Muscle of leg (tissue), 11 donors: ENCODE results near the gene OPN5. TPM values are rescaled to one million over a fixed set of nuclear protein-coding genes. Genes with fewer than 3 reads are reported as not detected.

ENCODE experiments used
- DNase-seq: peaks from one replicate; pipeline ENCODE4 v3.0.0; 2013
- H3K27ac ChIP-seq: one replicate; pipeline ENCODE4 v1.5.1; 2013; ENCODE audit warnings: mild to moderate bottlenecking, low read length, control low read depth
- H3K27me3 ChIP-seq: one replicate; pipeline ENCODE4 v1.6.1; 2013; ENCODE audit warnings: low read length; ENCODE audit not compliant: control insufficient read depth, insufficient read depth
- H3K36me3 ChIP-seq: one replicate; pipeline ENCODE4 v1.6.1; 2013; ENCODE audit warnings: low read length; ENCODE audit not compliant: control insufficient read depth, insufficient read depth
- H3K4me1 ChIP-seq: one replicate; pipeline ENCODE4 v1.6.1; 2013; ENCODE audit warnings: low read length; ENCODE audit not compliant: control insufficient read depth, insufficient read depth
- H3K4me3 ChIP-seq: one replicate; pipeline ENCODE4 v1.5.1; 2013; ENCODE audit warnings: low read length, control low read depth
- H3K9me3 ChIP-seq: replicated peaks from 2 replicates; pipeline ENCODE4 v1.6.1; 2013; ENCODE audit warnings: low read depth, low read length; ENCODE audit not compliant: control insufficient read depth
- WGBS: methylation state at CpG from one replicate; pipeline ENCODE4 v1.1.5; 2013; ENCODE audit warnings: missing lambda C conversion rate; ENCODE audit not compliant: insufficient coverage; 5-methylcytosine and 5-hydroxymethylcytosine counted together
- polyA plus RNA-seq, 8 donors: library from polyadenylated mRNA; unstranded; fragments of 120-200 nt; gene quantifications; one replicate each; pipeline versions ENCODE4 v1.2.1 to v1.2.3, GENCODE V29; 2013; ENCODE audit warnings: inconsistent platforms in 1 of 8, low replicate concordance in 1 of 8; ENCODE audit not compliant: insufficient read length in 8 of 8, insufficient read depth in 1 of 8
- total RNA-seq: library from RNA; stranded (reverse); fragments of 120-200 nt; gene quantifications from one replicate; pipeline ENCODE4 v1.2.4, GENCODE V29; 2013

OPN5 gene
- total and polyA plus RNA-seq, 9 donors: 0.06 to 0.34 (median 0.19) TPM

DNA sequence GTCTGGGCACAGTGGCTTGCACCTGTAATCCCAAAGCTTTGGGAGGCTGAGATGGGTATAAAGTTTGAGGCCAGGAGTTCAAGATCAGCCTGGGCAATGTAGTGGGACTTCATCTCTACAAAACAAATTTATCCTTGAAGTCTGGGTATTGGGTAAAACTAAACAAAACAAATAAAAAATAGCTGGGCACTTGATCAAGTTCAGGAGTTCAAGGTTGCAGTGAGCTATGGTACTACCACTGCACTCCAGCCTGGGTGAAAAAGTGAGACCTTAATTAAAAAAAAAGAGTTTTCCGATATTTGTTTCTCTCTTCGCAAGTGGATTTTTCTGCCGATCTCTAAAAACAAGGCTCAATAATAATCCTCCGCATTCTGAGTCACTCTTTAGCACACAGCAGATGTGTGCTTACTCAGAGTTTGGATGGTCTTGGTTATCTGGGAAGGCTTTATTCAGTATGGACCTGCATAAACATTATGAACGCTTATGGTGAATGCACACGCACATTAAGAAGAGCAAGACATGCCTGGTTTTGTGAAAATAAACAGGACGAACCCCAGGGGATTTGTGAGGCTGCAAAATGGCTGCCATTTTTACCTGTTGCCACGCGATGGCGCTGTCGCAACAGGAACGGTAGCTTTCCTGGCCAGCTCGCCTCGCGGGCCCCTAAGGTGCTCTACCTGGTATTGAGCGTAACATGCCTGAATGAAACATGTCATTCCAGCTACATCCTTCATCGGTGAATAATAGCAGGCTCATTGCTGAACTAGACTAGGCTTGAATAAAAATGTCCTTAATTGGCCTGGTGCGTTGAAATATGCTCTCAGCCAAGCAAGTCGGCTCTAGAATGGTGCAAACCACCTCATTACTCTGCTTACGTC lies 6.0 kb downstream of the OPN5 start:
- Histone ChIP-seq H3K27me3 (no peaks in the 10 kb centered on the region), H3K4me3 (no peak overlapping the region), H3K4me1 (peaks cover 3% of the 10 kb centered on the region), H3K36me3 (no peaks in the 10 kb centered on the region), H3K9me3 (no peaks in the 10 kb centered on the region), H3K27ac (no peak overlapping the region)
- 5% methylated on average over 16 of the region's 20 CpGs for WGBS
- peak; percentile 66 for DNase-seq

DNA sequence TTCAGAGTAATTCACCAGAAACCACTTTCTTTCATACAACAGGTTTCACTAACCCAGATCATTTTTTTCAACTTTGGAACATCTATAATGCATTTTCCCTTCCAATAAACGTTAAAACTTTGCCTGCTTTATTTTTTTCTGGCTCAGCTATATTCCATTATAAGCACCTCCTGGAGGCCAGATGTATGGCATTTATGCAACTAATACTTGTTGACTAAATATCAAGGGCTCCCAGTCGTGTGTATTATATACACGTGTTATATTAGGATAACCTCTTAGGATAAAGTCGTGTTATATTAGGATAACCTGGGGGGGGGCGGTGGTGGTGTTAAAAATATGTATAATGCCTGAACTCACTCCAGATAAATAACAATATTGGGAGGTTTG lies 6.7 kb downstream of the OPN5 start:
- no peak overlapping the region for H3K27ac ChIP-seq
- no CpG with 5 or more reads among the region's 5 CpGs for WGBS
- H3K4me1 ChIP-seq: peaks cover 3% of the 10 kb centered on the region
- no peaks in the 10 kb centered on the region for H3K27me3 ChIP-seq
- no peak overlapping the region for H3K4me3 ChIP-seq
- DNase-seq: peak; percentile 14
- no peaks in the 10 kb centered on the region for H3K36me3 ChIP-seq
- no peaks in the 10 kb centered on the region for H3K9me3 ChIP-seq

DNA sequence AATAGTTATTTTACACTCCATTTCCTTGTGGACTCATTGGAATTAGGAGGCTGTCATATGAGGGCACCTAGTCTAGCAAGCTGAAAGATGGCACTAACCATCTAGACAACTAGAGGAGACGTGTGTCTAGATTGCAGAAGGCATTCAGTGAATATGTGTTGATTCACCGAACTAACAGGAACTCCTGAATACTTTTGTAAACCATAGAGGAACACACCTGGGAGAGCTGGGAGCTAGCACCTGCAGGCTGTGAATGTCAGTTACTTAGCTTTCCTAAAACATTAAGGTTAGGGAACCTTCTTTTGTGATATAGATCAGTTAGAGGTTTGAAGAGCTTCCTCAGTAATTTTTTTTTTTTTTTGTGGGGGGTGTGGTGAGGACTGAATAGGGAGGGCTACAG lies 7.7 kb downstream of the OPN5 start:
- Histone ChIP-seq H3K9me3 (no peaks in the 10 kb centered on the region), H3K4me3 (no peak overlapping the region), H3K27ac (no peak overlapping the region), H3K27me3 (no peaks in the 10 kb centered on the region), H3K36me3 (no peaks in the 10 kb centered on the region), H3K4me1 (peaks cover 3% of the 10 kb centered on the region)
- no peak for DNase-seq
- WGBS: no CpG with 5 or more reads among the region's 2 CpGs

DNA sequence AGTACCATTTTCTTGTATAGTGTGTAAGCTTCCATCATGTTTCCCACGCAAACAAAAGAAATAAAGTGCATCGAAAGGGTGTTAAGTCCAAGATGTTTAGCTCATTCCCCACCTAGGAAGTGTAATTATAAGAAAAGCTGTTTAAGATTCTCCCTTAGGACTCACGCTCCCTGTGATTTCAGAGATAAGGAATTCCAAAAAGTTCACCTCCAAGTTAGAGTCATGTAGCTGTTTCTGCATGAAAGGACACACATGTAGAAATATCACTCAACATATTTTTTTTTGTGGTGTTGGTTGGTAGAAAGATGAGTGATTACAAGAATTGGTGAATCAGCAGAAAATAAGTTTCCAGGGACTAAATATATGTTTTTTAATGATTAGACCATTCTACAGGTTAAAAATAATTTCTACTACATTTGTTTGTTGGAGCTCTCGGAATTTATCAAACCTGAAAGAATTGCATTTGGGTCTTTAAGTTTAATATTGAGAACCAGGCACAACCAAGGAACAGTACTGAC lies 10.4 kb downstream of the OPN5 start:
- H3K4me3 ChIP-seq: no peak overlapping the region
- H3K9me3 ChIP-seq: no peaks in the 10 kb centered on the region
- WGBS: no CpG with 5 or more reads among the region's 4 CpGs
- no peak overlapping the region for H3K27ac ChIP-seq
- peaks cover 3% of the 10 kb centered on the region for H3K4me1 ChIP-seq
- no peaks in the 10 kb centered on the region for H3K27me3 ChIP-seq
- no peak for DNase-seq
- no peaks in the 10 kb centered on the region for H3K36me3 ChIP-seq

DNA sequence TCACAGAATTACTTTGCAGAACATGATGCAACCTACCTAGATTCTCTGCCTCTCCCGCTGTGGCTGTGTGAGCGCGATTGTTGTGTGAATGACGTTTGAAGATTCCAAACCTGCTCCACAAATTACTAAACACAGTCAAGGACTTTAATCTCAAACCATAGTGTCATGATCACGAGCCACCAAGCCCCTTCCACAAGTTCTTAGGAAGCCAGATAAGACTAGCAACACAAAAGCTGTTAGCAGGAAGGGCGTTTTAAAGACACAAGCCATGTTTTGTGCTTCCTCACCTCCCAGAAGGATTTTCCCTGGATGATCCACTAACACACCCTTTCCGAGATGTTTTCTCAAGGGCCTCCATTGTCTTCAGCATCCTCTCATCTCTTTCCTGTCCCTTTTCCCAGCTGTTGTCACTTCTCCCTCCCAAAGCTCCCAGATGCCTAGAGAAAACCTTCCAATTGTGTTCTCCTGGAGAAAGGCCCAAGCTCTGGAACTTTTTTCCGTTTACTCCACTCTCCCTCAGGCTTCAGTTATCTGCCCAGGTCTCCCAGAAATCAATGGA lies 12.8 kb downstream of the OPN5 start:
- Histone ChIP-seq H3K4me1 (no peaks in the 10 kb centered on the region), H3K27ac (no peak overlapping the region), H3K9me3 (no peaks in the 10 kb centered on the region), H3K36me3 (no peaks in the 10 kb centered on the region), H3K4me3 (no peak overlapping the region), H3K27me3 (no peaks in the 10 kb centered on the region)
- WGBS: 62% methylated on average over 3 of the region's 8 CpGs
- DNase-seq: no peak

DNA sequence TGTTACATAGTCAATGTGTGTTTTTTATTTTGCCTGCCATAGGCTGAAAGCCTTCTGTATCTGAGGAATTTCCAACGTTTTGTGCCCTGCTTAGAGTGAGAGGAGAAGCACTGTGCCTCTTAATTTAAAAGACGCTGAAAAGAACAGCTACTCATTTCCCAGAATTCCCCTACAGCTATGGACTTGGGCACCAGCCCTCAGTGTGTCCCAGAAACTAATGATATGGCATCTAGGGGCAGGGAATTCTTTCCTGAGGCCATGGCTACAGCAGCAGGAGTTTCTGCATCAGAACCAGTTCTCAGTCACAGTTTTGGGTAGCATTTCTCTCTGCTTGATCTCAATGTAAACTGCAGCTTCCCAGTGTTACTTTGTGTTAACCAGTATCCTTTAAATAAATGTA lies 20.2 kb downstream of the OPN5 start:
- H3K9me3 ChIP-seq: no peaks in the 10 kb centered on the region
- H3K4me3 ChIP-seq: no peak overlapping the region
- no peaks in the 10 kb centered on the region for H3K36me3 ChIP-seq
- WGBS: no CpG with 5 or more reads among the region's 2 CpGs
- no peak overlapping the region for H3K27ac ChIP-seq
- H3K27me3 ChIP-seq: no peaks in the 10 kb centered on the region
- H3K4me1 ChIP-seq: no peaks in the 10 kb centered on the region
- no peak for DNase-seq

DNA sequence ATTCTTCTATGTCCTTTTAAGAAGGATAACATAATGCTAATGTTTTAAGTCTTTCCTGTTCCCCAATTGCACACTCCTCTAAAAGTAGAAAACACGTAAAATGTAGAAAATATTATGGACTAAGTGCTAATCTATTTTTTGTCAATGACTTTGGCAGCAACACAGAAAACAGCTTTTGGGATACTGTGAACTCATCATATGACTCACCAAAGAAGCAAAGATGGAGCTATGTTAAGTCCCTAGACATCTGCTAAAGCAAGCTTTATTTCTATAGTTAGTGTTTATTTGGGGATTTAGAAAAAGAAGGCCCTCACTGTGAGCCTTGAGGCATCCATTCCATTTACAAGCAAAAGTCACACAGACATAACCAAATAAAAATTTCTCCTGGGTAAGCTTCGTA lies 23.0 kb downstream of the OPN5 start:
- Histone ChIP-seq H3K4me3 (no peak overlapping the region), H3K27ac (no peak overlapping the region), H3K36me3 (no peaks in the 10 kb centered on the region), H3K9me3 (no peaks in the 10 kb centered on the region), H3K27me3 (no peaks in the 10 kb centered on the region), H3K4me1 (no peaks in the 10 kb centered on the region)
- peak; percentile 58 for DNase-seq
- 56% methylated on average over 1 of the region's 2 CpGs for WGBS

DNA sequence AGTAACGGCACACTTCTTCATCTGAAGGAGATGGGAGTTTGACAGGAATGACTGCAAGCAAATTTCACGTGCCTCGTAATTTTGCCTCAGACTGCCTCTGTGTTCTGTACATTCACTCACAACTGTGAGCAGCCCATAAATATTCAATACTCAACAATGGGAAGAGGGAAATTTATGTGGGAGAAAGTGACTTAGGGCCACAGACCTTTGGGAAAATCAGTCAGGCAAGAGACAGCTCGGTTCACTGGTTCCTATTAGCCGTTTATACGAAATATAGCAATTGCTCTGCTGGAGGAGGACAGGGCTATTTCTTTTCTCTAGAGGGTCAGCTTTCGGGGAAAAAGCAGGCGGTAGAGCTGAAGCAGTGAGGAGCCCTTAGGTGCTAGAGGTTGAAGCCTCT lies 28.0 kb downstream of the OPN5 start:
- DNase-seq: no peak
- Histone ChIP-seq H3K27me3 (no peaks in the 10 kb centered on the region), H3K27ac (no peak overlapping the region), H3K4me1 (no peaks in the 10 kb centered on the region), H3K9me3 (no peaks in the 10 kb centered on the region), H3K4me3 (no peak overlapping the region), H3K36me3 (no peaks in the 10 kb centered on the region)
- WGBS: 63% methylated on average over 6 of the region's 8 CpGs

DNA sequence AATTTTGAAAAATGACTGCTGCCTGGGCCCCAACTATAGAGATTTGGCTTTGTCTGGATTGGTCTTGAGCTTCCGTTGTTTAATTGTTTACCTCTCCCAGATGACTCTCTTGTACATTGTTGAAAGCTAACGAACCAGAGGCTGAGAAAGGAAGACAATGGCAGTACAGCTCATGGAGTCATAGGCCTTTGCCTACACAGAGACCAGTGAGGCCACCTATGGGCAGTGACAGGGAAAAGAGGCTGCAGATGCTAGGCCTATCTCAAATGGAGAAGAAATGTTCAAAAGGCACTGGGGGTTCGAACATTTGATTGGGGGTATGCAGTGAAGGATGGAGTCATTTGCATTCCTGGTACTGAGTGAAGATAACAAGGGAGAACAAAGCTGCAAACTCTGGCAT lies 29.1 kb downstream of the OPN5 start:
- Histone ChIP-seq H3K9me3 (no peaks in the 10 kb centered on the region), H3K36me3 (no peaks in the 10 kb centered on the region), H3K27me3 (no peaks in the 10 kb centered on the region), H3K4me3 (no peak overlapping the region), H3K27ac (no peak overlapping the region), H3K4me1 (no peaks in the 10 kb centered on the region)
- DNase-seq: no peak
- WGBS: 20% methylated on average over 1 of the region's 3 CpGs

DNA sequence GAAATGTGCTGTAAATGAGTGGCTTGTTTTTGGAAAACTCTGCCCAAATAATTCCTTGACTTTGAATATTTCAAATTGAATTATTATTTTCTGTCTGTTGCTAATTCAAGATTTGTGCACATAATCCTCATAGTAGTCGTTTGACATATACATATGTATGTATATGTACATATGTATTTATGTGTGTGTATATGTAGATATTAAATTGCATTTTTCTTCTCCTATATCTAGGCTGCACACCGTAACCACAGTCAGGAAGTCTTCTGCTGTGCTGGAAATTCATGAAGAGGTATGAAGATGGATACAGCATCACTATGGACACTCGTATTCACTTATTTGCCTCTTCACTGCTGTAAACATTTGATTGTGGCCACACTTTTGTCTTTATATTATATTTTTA lies 29.6 kb downstream of the OPN5 start:
- no CpG with 5 or more reads among the region's 3 CpGs for WGBS
- Histone ChIP-seq H3K9me3 (no peaks in the 10 kb centered on the region), H3K27ac (no peak overlapping the region)

More for the DNA sequence above, 29.6 kb downstream of the OPN5 start:
- no peaks in the 10 kb centered on the region for H3K4me1 ChIP-seq
- H3K27me3 ChIP-seq: no peaks in the 10 kb centered on the region
- no peaks in the 10 kb centered on the region for H3K36me3 ChIP-seq
- H3K4me3 ChIP-seq: no peak overlapping the region
- no peak for DNase-seq
